Hepatocyte (in vitro differentiated cells): Measurements from ENCODE around the gene RAB11FIP4. TPM values are rescaled to one million over a fixed set of nuclear protein-coding genes. Genes with fewer than 3 reads are reported as not detected.

Source experiments
- DNase-seq: peaks from one replicate; pipeline ENCODE4 v3.0.0-alpha.2; 2016; ENCODE audit warnings: low spot score
- H2AFZ ChIP-seq: fragments of 200-600 bp; sonication (generic); 2 replicates; pipeline ENCODE4 v1.6.0; 2016; ENCODE audit warnings: antibody characterized with exemption, mild to moderate bottlenecking
- H3K27ac ChIP-seq: fragments of 200-600 bp; sonication (generic); 2 replicates; pipeline ENCODE4 v1.5.1; 2016; ENCODE audit warnings: mild to moderate bottlenecking
- H3K27me3 ChIP-seq: fragments of 200-600 bp; sonication (generic); 2 replicates; pipeline ENCODE4 v1.6.1; 2016
- H3K36me3 ChIP-seq: fragments of 200-600 bp; sonication (generic); replicated peaks from 2 replicates; pipeline ENCODE4 v1.5.1; 2016; ENCODE audit warnings: low read depth; ENCODE audit not compliant: insufficient read depth
- H3K4me1 ChIP-seq: fragments of 200-600 bp; sonication (generic); 2 replicates; pipeline ENCODE4 v1.5.1; 2016; ENCODE audit warnings: mild to moderate bottlenecking, moderate library complexity; ENCODE audit not compliant: insufficient read depth
- H3K4me2 ChIP-seq: fragments of 200-600 bp; sonication (generic); 2 replicates; pipeline ENCODE4 v1.6.0; 2016
- H3K4me3 ChIP-seq: fragments of 200-600 bp; sonication (generic); 2 replicates; pipeline ENCODE4 v1.5.1; 2016; ENCODE audit warnings: mild to moderate bottlenecking
- H3K79me2 ChIP-seq: fragments of 200-600 bp; sonication (generic); 2 replicates; pipeline ENCODE4 v1.6.0; 2017; ENCODE audit warnings: mild to moderate bottlenecking
- H3K9me2 ChIP-seq: fragments of 200-600 bp; sonication (generic); replicated peaks from 2 replicates; pipeline ENCODE4 v1.6.0; 2017; ENCODE audit warnings: mild to moderate bottlenecking; ENCODE audit not compliant: insufficient read depth
- H3K9me3 ChIP-seq: fragments of 200-600 bp; sonication (generic); 2 replicates; pipeline ENCODE4 v1.5.1; 2016; ENCODE audit warnings: low read depth, mild to moderate bottlenecking
- H4K20me1 ChIP-seq: fragments of 200-600 bp; sonication (generic); 2 replicates; pipeline ENCODE4 v1.6.0; 2016; ENCODE audit warnings: mild to moderate bottlenecking; ENCODE audit not compliant: insufficient read depth, poor library complexity, severe bottlenecking
- CTCF ChIP-seq: fragments of 200-600 bp; sonication (generic); IDR thresholded peaks from 2 replicates; pipeline ENCODE4 v1.5.1; 2016; ENCODE audit warnings: antibody characterized with exemption, mild to moderate bottlenecking; ENCODE audit not compliant: poor library complexity
- EZH2 ChIP-seq: fragments of 200-600 bp; sonication (generic); IDR thresholded peaks from 2 replicates; pipeline ENCODE4 v1.6.1; 2016; ENCODE audit warnings: antibody characterized with exemption, mild to moderate bottlenecking, borderline replicate concordance
- EZH2phosphoT487 ChIP-seq: fragments of 200-600 bp; sonication (generic); IDR thresholded peaks from one replicate; pipeline ENCODE4 v1.6.1; 2018; ENCODE audit warnings: antibody characterized with exemption, mild to moderate bottlenecking, low read depth, moderate library complexity; ENCODE audit not compliant: unreplicated experiment, severe bottlenecking
- WGBS: methylation state at CpG from one replicate; pipeline ENCODE4 v1.1.6; 2016; ENCODE audit warnings: low lambda C conversion rate; ENCODE audit errors: missing lambda C conversion rate; 5-methylcytosine and 5-hydroxymethylcytosine counted together
- polyA plus RNA-seq: library from polyadenylated mRNA; unstranded; fragments of >200 nt; fragmentation: Nextera tagmentation; extraction: Ambion mirVana; gene quantifications from 2 replicates; pipeline ENCODE4 v1.2.1, GENCODE V29; 2016
- total RNA-seq: library from RNA; depleted of rRNA; stranded (reverse); fragments of >200 nt; gene quantifications from 2 replicates; pipeline ENCODE4 v1.2.3, GENCODE V29; 2014

RAB11FIP4 gene
- total and polyA plus RNA-seq, 2 experiments from 2014 or later = 25.8 to 35.6 TPM

DNA sequence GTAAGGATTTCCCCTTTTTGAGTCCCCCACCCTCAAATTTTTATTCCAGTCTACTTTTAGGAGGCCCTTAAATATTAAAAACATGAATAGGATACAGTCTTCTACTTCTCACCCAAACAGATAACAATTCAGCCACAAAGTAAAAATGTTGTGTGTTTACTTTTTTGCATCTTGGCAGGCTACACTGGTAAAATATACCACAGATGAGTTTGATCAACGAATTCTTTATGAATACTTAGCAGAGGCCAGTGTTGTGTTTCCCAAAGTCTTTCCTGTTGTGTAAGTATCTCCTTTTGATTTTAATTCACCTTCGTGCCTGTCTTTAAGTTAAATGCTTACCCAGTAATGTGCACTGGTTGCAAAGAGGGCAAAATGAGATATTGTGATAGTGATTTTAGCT lies 34.4 kb upstream of the RAB11FIP4 start:
- Histone ChIP-seq H3K27me3 (no peaks in the 10 kb centered on the region), H3K27ac (no peak overlapping the region), H4K20me1 (no peaks in the 10 kb centered on the region), H3K9me3 (no peaks in the 10 kb centered on the region), H3K4me1 (no peaks in the 10 kb centered on the region), H3K79me2 (no peaks in the 10 kb centered on the region), H3K4me2 (no peak overlapping the region), H3K36me3 (no peaks in the 10 kb centered on the region), H3K4me3 (no peak overlapping the region), H2AFZ (no peak overlapping the region), H3K9me2 (no peaks in the 10 kb centered on the region)
- DNase-seq = no peak
- TF ChIP-seq EZH2phosphoT487 = no peak
- no peak for TF ChIP-seq EZH2
- WGBS = 81% methylated on average over 2 of the region's 2 CpGs

DNA sequence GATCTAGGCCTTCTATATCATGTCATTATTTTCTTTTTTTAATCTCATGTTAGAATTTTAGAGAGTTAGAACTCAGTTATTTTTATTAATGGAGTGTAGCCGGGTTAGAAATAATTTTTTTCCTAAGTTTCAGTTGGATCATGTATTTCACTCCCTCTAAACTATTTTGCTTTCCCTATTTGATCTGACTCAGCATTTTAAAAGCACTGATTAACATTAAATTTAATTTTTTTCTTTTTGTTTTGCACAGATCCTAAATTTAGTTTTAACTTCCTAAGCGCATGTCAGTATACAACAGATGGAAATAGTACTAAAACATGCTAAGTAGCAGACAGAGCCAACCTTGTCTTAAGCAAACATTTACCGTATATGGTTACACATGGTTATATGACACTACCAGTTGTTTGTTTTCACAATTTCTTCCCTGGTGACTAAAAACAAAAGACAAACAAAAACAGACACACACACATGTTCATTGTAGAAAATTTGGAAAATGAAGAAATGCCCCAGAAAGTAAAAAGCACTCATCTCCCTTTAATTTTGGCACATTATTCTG lies 33.6 kb upstream of the RAB11FIP4 start:
- H3K4me1 ChIP-seq = no peaks in the 10 kb centered on the region
- no peak for DNase-seq
- H4K20me1 ChIP-seq = no peaks in the 10 kb centered on the region
- H3K27me3 ChIP-seq = no peaks in the 10 kb centered on the region
- H3K79me2 ChIP-seq = no peaks in the 10 kb centered on the region
- no peak overlapping the region for H3K4me3 ChIP-seq
- no peak overlapping the region for H2AFZ ChIP-seq
- no peak for TF ChIP-seq EZH2phosphoT487
- TF ChIP-seq EZH2 = no peak
- no peak for TF ChIP-seq CTCF
- H3K36me3 ChIP-seq = no peaks in the 10 kb centered on the region
- no peak overlapping the region for H3K4me2 ChIP-seq
- no peaks in the 10 kb centered on the region for H3K9me3 ChIP-seq
- no peak overlapping the region for H3K27ac ChIP-seq
- no peaks in the 10 kb centered on the region for H3K9me2 ChIP-seq
- WGBS = 89% methylated on average over 3 of the region's 3 CpGs

- Histone ChIP-seq H3K9me2 (no peaks in the 10 kb centered on the region), H3K27me3 (no peaks in the 10 kb centered on the region), H4K20me1 (no peaks in the 10 kb centered on the region), H3K9me3 (no peaks in the 10 kb centered on the region), H3K36me3 (no peaks in the 10 kb centered on the region), H3K4me3 (no peak overlapping the region), H3K4me1 (no peaks in the 10 kb centered on the region), H2AFZ (no peak overlapping the region), H3K4me2 (no peak overlapping the region), H3K79me2 (no peaks in the 10 kb centered on the region), H3K27ac (no peak overlapping the region)
- 98% methylated on average over 6 of the region's 6 CpGs for WGBS
- TF ChIP-seq EZH2phosphoT487 = no peak
- no peak for TF ChIP-seq CTCF
- DNase-seq = no peak
These were observed 27.5 kb upstream of the RAB11FIP4 start for GRCh38 chr17:31364012-31364411.

- H3K27ac ChIP-seq = no peak overlapping the region
- TF ChIP-seq EZH2phosphoT487 (no peak), EZH2 (no peak), CTCF (no peak)
- H4K20me1 ChIP-seq = no peaks in the 10 kb centered on the region
- no peak overlapping the region for H3K4me3 ChIP-seq
- H3K9me3 ChIP-seq = no peaks in the 10 kb centered on the region
- H3K4me1 ChIP-seq = no peaks in the 10 kb centered on the region
- H3K9me2 ChIP-seq = no peaks in the 10 kb centered on the region
- no peak for DNase-seq
- H3K79me2 ChIP-seq = no peaks in the 10 kb centered on the region
- no peak overlapping the region for H2AFZ ChIP-seq
- no peak overlapping the region for H3K4me2 ChIP-seq
- 99% methylated on average over 4 of the region's 4 CpGs for WGBS
- H3K27me3 ChIP-seq = no peaks in the 10 kb centered on the region
- no peaks in the 10 kb centered on the region for H3K36me3 ChIP-seq
These were observed 25.4 kb upstream of the RAB11FIP4 start for GRCh38 chr17:31366088-31366487.
